Epithelial cell of esophagus (primary cell): ENCODE data around the gene VTI1B.

ENCODE experiments used
- DNase-seq: peaks from one replicate; pipeline ENCODE4 v3.0.0; 2010; ENCODE audit warnings: low read depth
- H3K4me3 ChIP-seq: 2 replicates; pipeline ENCODE4 v1.5.1; 2011; ENCODE audit warnings: mild to moderate bottlenecking, low read length, control low read depth
- CTCF ChIP-seq: IDR thresholded peaks from 2 replicates; pipeline ENCODE4 v1.5.1; 2011; ENCODE audit warnings: low read depth, mild to moderate bottlenecking, low read length, control low read depth, inconsistent platforms; ENCODE audit not compliant: insufficient read depth; ENCODE audit errors: missing control alignments

The VTI1B gene

GRCh38 chr14:67695394-67695949, 21.0 kb upstream of the VTI1B start, which contains the start of gene RDH11:
TSS of gene RDH11 (minus strand) at chr14:67695764. CDS start at chr14:67695703, 61 bp downstream.
- DNase-seq: peak; percentile 95
- no peak for TF ChIP-seq CTCF
- H3K4me3 ChIP-seq: peak within 1 kb of the TSS; percentile 98

DNA sequence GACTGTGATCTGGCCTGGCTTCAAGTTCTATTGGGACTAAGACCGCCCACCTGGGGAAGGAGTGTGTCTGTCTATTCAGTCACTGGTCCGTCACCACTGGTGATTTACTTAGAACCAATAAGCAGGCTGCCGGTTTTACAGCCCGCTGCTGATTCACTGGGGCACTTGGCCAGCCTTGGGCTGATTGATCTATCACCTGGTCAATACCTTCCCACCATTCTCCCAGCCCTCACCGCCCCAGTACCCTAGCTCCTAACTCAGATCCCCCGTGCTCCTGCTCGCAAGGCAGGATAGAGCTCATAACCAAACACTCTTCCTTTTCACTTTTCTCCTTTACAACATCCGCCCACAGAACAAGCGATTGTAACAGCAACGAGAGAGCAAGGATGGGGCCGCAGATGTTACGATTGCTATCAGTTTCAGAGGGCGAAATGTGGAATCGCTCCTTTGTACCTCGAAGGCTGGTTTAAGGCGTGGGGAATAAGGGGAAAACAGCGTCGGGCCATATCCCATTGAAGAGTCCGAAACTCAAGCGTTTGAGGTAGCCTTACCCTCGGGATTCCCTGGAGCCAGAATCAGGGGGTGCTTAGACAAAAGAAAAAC, 20.5 kb upstream of the VTI1B start:
- peak; percentile 98 for DNase-seq
- TF ChIP-seq CTCF: no peak
- peak overlapping the region; percentile 98 for H3K4me3 ChIP-seq

DNA sequence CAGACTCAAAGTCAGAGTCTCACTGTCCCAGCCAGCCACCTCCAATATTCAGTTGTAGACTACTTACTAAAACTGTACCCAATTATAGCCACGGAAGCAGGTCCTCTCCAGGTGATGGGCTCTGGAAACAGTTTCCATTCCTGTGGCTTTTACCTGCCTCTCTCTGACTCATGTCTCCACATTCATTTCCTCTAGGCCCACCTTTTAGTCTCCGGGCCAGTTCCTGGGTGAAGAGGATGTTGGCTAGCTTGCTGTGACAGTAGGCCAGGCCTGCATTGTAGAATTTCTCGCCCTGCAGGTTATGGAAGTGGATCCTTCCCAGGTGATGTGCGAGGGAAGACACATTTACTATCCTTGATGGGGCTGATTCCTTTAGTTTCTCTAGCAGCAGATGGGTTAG, 15.6 kb upstream of the VTI1B start:
- peak; percentile 67 for DNase-seq
- TF ChIP-seq CTCF: no peak
- H3K4me3 ChIP-seq: no peak overlapping the region

DNA sequence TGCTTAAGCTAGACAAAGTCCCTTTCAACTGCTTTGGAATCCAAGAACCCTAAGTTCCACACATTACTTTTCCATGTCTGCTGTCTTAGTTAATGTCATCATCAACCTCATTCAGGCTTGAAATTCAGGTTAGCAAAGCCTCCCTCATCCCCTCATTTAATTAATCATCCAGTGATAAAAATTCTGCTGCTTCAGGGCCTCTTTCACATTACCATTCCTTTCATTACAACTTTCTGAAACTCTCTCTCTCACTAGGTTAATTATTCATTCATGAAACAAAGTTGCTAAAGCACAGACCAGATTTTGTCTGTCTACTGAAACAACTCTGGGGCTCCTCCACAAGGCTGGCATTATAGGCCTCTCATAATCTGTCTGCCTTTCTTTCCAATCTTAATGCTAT, 9.4 kb upstream of the VTI1B start:
- H3K4me3 ChIP-seq: no peak overlapping the region
- no peak for DNase-seq
- TF ChIP-seq CTCF: no peak

- no peak for TF ChIP-seq CTCF
- DNase-seq: peak; percentile 27
- H3K4me3 ChIP-seq: no peak overlapping the region
Measured at GRCh38 chr14:67680941-67681340, 6.5 kb upstream of the VTI1B start.

- no peak for TF ChIP-seq CTCF
- H3K4me3 ChIP-seq: no peak overlapping the region
- peak; percentile 92 for DNase-seq
Measured at GRCh38 chr14:67680121-67680602, 5.7 kb upstream of the VTI1B start.

- no peak for DNase-seq
- H3K4me3 ChIP-seq: no peak overlapping the region
- no peak for TF ChIP-seq CTCF
Measured at GRCh38 chr14:67679006-67679405, 4.6 kb upstream of the VTI1B start.
